Neural cell (in vitro differentiated cells): ENCODE results near the gene MS4A3.

Experiments used
- EP300 ChIP-seq: fragments of 450-650 bp; conservative IDR thresholded peaks from 2 replicates; pipeline ENCODE4 v1.6.1; 2014; ENCODE audit warnings: antibody characterized with exemption, mild to moderate bottlenecking, moderate library complexity; ENCODE audit not compliant: poor library complexity, severe bottlenecking
- EZH2 ChIP-seq: fragments of 200-600, 300-800 bp; shearing (Covaris generic), sonication (generic); IDR thresholded peaks from 2 replicates; pipeline ENCODE4 v1.6.1; 2014; ENCODE audit warnings: antibody characterized with exemption, low read length, borderline replicate concordance, mild to moderate bottlenecking; ENCODE audit not compliant: insufficient read depth, poor library complexity, severe bottlenecking
- POLR2AphosphoS5 ChIP-seq: IDR thresholded peaks from 2 replicates; pipeline ENCODE4 v1.6.1; 2012
- RAD21 ChIP-seq: fragments of 450-650 bp; conservative IDR thresholded peaks from 2 replicates; pipeline ENCODE4 v1.6.1; 2014; ENCODE audit warnings: antibody characterized with exemption, mild to moderate bottlenecking, moderate library complexity
- SMC3 ChIP-seq: fragments of 450-650 bp; conservative IDR thresholded peaks from 2 replicates; pipeline ENCODE4 v1.6.1; 2014; ENCODE audit warnings: antibody characterized with exemption, mild to moderate bottlenecking, moderate library complexity; ENCODE audit not compliant: poor library complexity
- TF ChIP-seq, protein P1 (sequence below): fragments of 450-650 bp; IDR thresholded peaks from 2 replicates; pipeline ENCODE4 v1.5.1; 2014; ENCODE audit warnings: antibody characterized with exemption, mild to moderate bottlenecking, moderate library complexity; ENCODE audit not compliant: poor library complexity, severe bottlenecking
- TF ChIP-seq, protein P2 (sequence below): IDR thresholded peaks from 2 replicates; pipeline ENCODE4 v1.6.1; 2012; ENCODE audit warnings: borderline replicate concordance

DNA sequence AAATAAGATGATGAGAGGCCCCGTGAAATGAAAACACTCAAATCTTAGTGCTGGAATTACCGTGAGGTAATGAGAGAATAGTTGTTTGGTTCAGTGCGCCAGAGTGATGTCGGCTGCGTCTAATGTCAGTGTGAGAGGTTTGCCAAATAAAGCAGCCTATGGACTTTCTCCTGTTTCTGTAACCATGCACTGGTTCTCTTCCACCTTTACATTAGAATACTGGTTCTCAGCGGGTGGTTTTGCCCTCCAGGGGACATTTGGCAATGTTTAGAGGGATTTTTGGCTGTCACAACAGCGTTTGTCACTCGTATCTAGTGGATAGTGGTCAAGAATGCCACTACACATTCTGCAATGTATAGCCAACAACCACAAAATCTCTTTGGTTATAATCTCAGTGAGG, 38.4 kb upstream of the MS4A3 start:
- no peak for TF ChIP-seq EP300
- TF ChIP-seq POLR2AphosphoS5 = no peak
- TF ChIP-seq, protein P1, sequence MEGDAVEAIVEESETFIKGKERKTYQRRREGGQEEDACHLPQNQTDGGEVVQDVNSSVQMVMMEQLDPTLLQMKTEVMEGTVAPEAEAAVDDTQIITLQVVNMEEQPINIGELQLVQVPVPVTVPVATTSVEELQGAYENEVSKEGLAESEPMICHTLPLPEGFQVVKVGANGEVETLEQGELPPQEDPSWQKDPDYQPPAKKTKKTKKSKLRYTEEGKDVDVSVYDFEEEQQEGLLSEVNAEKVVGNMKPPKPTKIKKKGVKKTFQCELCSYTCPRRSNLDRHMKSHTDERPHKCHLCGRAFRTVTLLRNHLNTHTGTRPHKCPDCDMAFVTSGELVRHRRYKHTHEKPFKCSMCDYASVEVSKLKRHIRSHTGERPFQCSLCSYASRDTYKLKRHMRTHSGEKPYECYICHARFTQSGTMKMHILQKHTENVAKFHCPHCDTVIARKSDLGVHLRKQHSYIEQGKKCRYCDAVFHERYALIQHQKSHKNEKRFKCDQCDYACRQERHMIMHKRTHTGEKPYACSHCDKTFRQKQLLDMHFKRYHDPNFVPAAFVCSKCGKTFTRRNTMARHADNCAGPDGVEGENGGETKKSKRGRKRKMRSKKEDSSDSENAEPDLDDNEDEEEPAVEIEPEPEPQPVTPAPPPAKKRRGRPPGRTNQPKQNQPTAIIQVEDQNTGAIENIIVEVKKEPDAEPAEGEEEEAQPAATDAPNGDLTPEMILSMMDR = no peak
- no peak for TF ChIP-seq SMC3
- no peak for TF ChIP-seq EZH2
- TF ChIP-seq, protein P2, sequence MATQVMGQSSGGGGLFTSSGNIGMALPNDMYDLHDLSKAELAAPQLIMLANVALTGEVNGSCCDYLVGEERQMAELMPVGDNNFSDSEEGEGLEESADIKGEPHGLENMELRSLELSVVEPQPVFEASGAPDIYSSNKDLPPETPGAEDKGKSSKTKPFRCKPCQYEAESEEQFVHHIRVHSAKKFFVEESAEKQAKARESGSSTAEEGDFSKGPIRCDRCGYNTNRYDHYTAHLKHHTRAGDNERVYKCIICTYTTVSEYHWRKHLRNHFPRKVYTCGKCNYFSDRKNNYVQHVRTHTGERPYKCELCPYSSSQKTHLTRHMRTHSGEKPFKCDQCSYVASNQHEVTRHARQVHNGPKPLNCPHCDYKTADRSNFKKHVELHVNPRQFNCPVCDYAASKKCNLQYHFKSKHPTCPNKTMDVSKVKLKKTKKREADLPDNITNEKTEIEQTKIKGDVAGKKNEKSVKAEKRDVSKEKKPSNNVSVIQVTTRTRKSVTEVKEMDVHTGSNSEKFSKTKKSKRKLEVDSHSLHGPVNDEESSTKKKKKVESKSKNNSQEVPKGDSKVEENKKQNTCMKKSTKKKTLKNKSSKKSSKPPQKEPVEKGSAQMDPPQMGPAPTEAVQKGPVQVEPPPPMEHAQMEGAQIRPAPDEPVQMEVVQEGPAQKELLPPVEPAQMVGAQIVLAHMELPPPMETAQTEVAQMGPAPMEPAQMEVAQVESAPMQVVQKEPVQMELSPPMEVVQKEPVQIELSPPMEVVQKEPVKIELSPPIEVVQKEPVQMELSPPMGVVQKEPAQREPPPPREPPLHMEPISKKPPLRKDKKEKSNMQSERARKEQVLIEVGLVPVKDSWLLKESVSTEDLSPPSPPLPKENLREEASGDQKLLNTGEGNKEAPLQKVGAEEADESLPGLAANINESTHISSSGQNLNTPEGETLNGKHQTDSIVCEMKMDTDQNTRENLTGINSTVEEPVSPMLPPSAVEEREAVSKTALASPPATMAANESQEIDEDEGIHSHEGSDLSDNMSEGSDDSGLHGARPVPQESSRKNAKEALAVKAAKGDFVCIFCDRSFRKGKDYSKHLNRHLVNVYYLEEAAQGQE = no peak
- no peak for TF ChIP-seq RAD21
